H1 (cell line): ENCODE results near the gene INO80C. TPM values are rescaled to one million over a fixed set of nuclear protein-coding genes. Genes with fewer than 3 reads are reported as not detected.

Experiments used
- CTCF ChIA-PET: fragments of 300-600 bp; sonication (Branson Sonifier 250); formaldehyde crosslinking; loops from one replicate; lab custom pipeline; 2021; ENCODE audit not compliant: partially characterized antibody; lab: Charles Lee
- POLR2A ChIA-PET: fragments of 300-600 bp; sonication (Branson Sonifier 250); formaldehyde crosslinking; loops from one replicate; lab custom pipeline; 2021; ENCODE audit warnings: inconsistent platforms; ENCODE audit not compliant: partially characterized antibody; lab: Charles Lee
- DNase-seq, 2 experiments: peaks; one replicate each; pipeline versions ENCODE4 v3.0.0 to v3.0.0-alpha.2; 2010 to 2022; ENCODE audit warnings: low spot score in 2 of 2, low read depth in 1 of 2, mixed read lengths in 1 of 2
- FAIRE-seq: peaks from 2 replicates; lab custom pipeline; 2011; peaks lifted over from hg19 to GRCh38; lab: Jason Lieb, UNC
- H2AFZ ChIP-seq: 2 replicates; pipeline ENCODE4 v1.8.1; 2012; ENCODE audit warnings: low read length, inconsistent platforms
- H2AK5ac ChIP-seq: 2 replicates; pipeline ENCODE4 v1.6.1; 2013; ENCODE audit warnings: low read depth, low read length
- H2BK120ac ChIP-seq: replicated peaks from 2 replicates; pipeline ENCODE3; 2013; ENCODE audit warnings: low read depth, low read length, inconsistent platforms
- H2BK12ac ChIP-seq: 2 replicates; pipeline ENCODE4 v1.6.1; 2013; ENCODE audit warnings: low read depth, low read length
- H2BK15ac ChIP-seq: 2 replicates; pipeline ENCODE4 v1.6.1; 2013; ENCODE audit warnings: low read length
- H2BK20ac ChIP-seq: 2 replicates; pipeline ENCODE4 v1.6.1; 2013; ENCODE audit warnings: low read length
- H2BK5ac ChIP-seq: 2 replicates; pipeline ENCODE4 v1.6.1; 2013; ENCODE audit warnings: low read depth, low read length
- H3K14ac ChIP-seq: 2 replicates; pipeline ENCODE4 v1.6.1; 2013; ENCODE audit warnings: inconsistent platforms; ENCODE audit not compliant: insufficient read length
- H3K18ac ChIP-seq: 2 replicates; pipeline ENCODE4 v1.6.1; 2013; ENCODE audit warnings: low read length; ENCODE audit errors: extremely low read depth
- H3K23ac ChIP-seq: 2 replicates; pipeline ENCODE4 v1.6.1; 2013; ENCODE audit warnings: inconsistent platforms; ENCODE audit not compliant: insufficient read length
- H3K23me2 ChIP-seq: 2 replicates; pipeline ENCODE4 v1.6.1; 2013; ENCODE audit warnings: low read depth, low read length
- H3K27ac ChIP-seq: 2 replicates; pipeline ENCODE4 v1.6.1; 2011; ENCODE audit warnings: low read depth, low read length, inconsistent platforms
- H3K27me3 ChIP-seq, 4 experiments: replicated peaks in 1 of 4; 1 replicate in 1 of 4; 2 replicates in 3 of 4; pipeline versions ENCODE4 v1.6.1 to v1.8.1; 2011 to 2013; ENCODE audit warnings: low read length in 3 of 4, mild to moderate bottlenecking in 3 of 4, inconsistent platforms in 2 of 4, mixed read lengths in 2 of 4, moderate library complexity in 1 of 4; ENCODE audit not compliant: control insufficient read depth in 3 of 4, insufficient read depth in 3 of 4; ENCODE audit errors: extremely low read depth in 1 of 4
- H3K36me3 ChIP-seq, 4 experiments: 2 replicates each; pipeline versions ENCODE4 v1.6.1 to v1.8.1; 2011 to 2013; ENCODE audit warnings: mild to moderate bottlenecking in 4 of 4, low read length in 3 of 4, moderate library complexity in 2 of 4, control low read depth in 1 of 4, inconsistent platforms in 1 of 4; ENCODE audit not compliant: insufficient read depth in 4 of 4, control insufficient read depth in 2 of 4
- H3K4ac ChIP-seq: replicated peaks from 2 replicates; pipeline ENCODE3; 2013; ENCODE audit warnings: low read length, low read depth, mixed read lengths, inconsistent platforms; ENCODE audit not compliant: insufficient read length
- H3K4me1 ChIP-seq, 4 experiments: replicated peaks in 1 of 4; 1 replicate in 1 of 4; 2 replicates in 3 of 4; pipeline versions ENCODE4 v1.6.1 to v1.8.1; 2011 to 2013; ENCODE audit warnings: low read length in 3 of 4, inconsistent platforms in 2 of 4, mixed read lengths in 1 of 4; ENCODE audit not compliant: insufficient read depth in 4 of 4, control insufficient read depth in 3 of 4
- H3K4me2 ChIP-seq, 2 experiments: 2 replicates each; pipeline versions ENCODE4 v1.6.1 to v1.8.1; 2011 to 2013; ENCODE audit warnings: low read depth in 2 of 2, low read length in 2 of 2, control low read depth in 1 of 2, inconsistent platforms in 1 of 2, mild to moderate bottlenecking in 1 of 2; ENCODE audit not compliant: insufficient read depth in 1 of 2
- H3K4me3 ChIP-seq, 4 experiments: fragments of 200-600, 300-600 bp in 1 of 4; sonication (generic), shearing (Covaris generic), sonication (Bioruptor Twin) in 1 of 4; 2 replicates each; pipeline versions ENCODE4 v1.5.1 to v1.8.1; 2011 to 2016; ENCODE audit warnings: low read length in 4 of 4, low read depth in 3 of 4, control low read depth in 2 of 4, inconsistent platforms in 2 of 4, mild to moderate bottlenecking in 2 of 4, mixed read lengths in 1 of 4, moderate library complexity in 1 of 4; ENCODE audit not compliant: insufficient read depth in 2 of 4; ENCODE audit errors: extremely low read depth in 1 of 4
- H3K56ac ChIP-seq: replicated peaks from 2 replicates; pipeline ENCODE3; 2013; ENCODE audit warnings: low read depth, mild to moderate bottlenecking, mixed read lengths, low read length, inconsistent platforms; ENCODE audit not compliant: insufficient read length
- H3K79me1 ChIP-seq: 2 replicates; pipeline ENCODE4 v1.6.1; 2013; ENCODE audit warnings: low read depth, low read length, control low read depth
- H3K79me2 ChIP-seq, 2 experiments: 2 replicates each; pipeline versions ENCODE4 v1.6.1 to v1.8.1; 2012 to 2013; ENCODE audit warnings: low read length in 2 of 2, mild to moderate bottlenecking in 2 of 2, inconsistent platforms in 1 of 2; ENCODE audit not compliant: insufficient read depth in 2 of 2, control insufficient read depth in 1 of 2
- H3K9ac ChIP-seq, 4 experiments: replicated peaks in 1 of 4; 1 replicate in 1 of 4; 2 replicates in 3 of 4; pipeline versions ENCODE4 v1.6.1 to v1.8.1; 2011 to 2013; ENCODE audit warnings: low read depth in 3 of 4, low read length in 3 of 4, control low read depth in 2 of 4, mild to moderate bottlenecking in 2 of 4, moderate library complexity in 2 of 4, inconsistent platforms in 1 of 4; ENCODE audit errors: extremely low read depth in 1 of 4
- H3K9me3 ChIP-seq, 2 experiments: 2 replicates each; pipeline versions ENCODE4 v1.6.1 to v1.8.1; 2012 to 2013; ENCODE audit warnings: mild to moderate bottlenecking in 2 of 2, moderate library complexity in 2 of 2, control low read depth in 1 of 2, inconsistent platforms in 1 of 2, low read depth in 1 of 2, low read length in 1 of 2, mixed read lengths in 1 of 2; ENCODE audit not compliant: insufficient read depth in 2 of 2
- H4K20me1 ChIP-seq, 2 experiments: replicated peaks in 1 of 2; 2 replicates each; pipeline versions ENCODE3 to v1.8.1; 2011 to 2013; ENCODE audit warnings: inconsistent platforms in 2 of 2, low read length in 2 of 2, mild to moderate bottlenecking in 1 of 2; ENCODE audit not compliant: insufficient read depth in 2 of 2, control insufficient read depth in 1 of 2
- H4K5ac ChIP-seq: 2 replicates; pipeline ENCODE4 v1.6.1; 2013; ENCODE audit warnings: low read length, low read depth, mixed read lengths, inconsistent platforms; ENCODE audit not compliant: insufficient read length
- H4K8ac ChIP-seq: 2 replicates; pipeline ENCODE4 v1.8.0; 2013; ENCODE audit warnings: mild to moderate bottlenecking, moderate library complexity, low read length, inconsistent platforms; ENCODE audit not compliant: insufficient read depth; ENCODE audit errors: extremely low read depth
- H4K91ac ChIP-seq: replicated peaks from 2 replicates; pipeline ENCODE3; 2013; ENCODE audit warnings: low read length, mixed read lengths, inconsistent platforms; ENCODE audit not compliant: insufficient read length
- CEBPB ChIP-seq: IDR thresholded peaks from 2 replicates; pipeline ENCODE4 v1.6.1; 2012; ENCODE audit warnings: low read depth, low read length
- TAF7 ChIP-seq: optimal IDR thresholded peaks from 2 replicates; pipeline ENCODE3; 2011; ENCODE audit warnings: low read depth, mild to moderate bottlenecking, inconsistent platforms, low read length, moderate library complexity, borderline replicate concordance
- whole genome bisulfite sequencing, 2 experiments: shearing (Covaris generic) in 1 of 2; methylation state at CpG; one replicate each; pipeline versions ENCODE4 v1.1.6 to v1.1.7; 2013 to 2015; ENCODE audit warnings: low lambda C conversion rate in 2 of 2, mixed read lengths in 2 of 2, inconsistent platforms in 1 of 2, low coverage in 1 of 2, missing lambda C conversion rate in 1 of 2; ENCODE audit not compliant: insufficient replicate concordance in 2 of 2, insufficient coverage in 1 of 2, insufficient read length in 1 of 2; ENCODE audit errors: extremely low coverage in 1 of 2, missing lambda C conversion rate in 1 of 2; 5-methylcytosine and 5-hydroxymethylcytosine counted together
- polyA plus RNA-seq, 7 experiments: library from polyadenylated mRNA; depleted of rRNA in 3 of 7; stranded (reverse) in 5 of 7; unstranded in 2 of 7; fragments of >200 nt in 5 of 7; fragments of 200-250 nt in 2 of 7; gene quantifications; 1 replicate in 5 of 7; 2 replicates in 1 of 7; 4 replicates in 1 of 7; pipeline versions ENCODE4 v1.2.1 to v1.2.3, GENCODE V29; 2011 to 2013; ENCODE audit warnings: missing spikeins in 2 of 7, mixed read lengths in 2 of 7
- total RNA-seq: library from RNA; stranded (reverse); fragmentation: NEBNext Ultra II Directional; extraction: Animal tissue kit (Norgen Biotek cat#: 25700); gene quantifications from 2 replicates; pipeline ENCODE4 v1.2.1, GENCODE V29; 2021

INO80C gene
- total and polyA plus RNA-seq, 2 of the 8 experiments (the other 6 are each of a cell fraction or from before 2014, with no cell fraction given): 30.1 to 48.9 TPM

DNA sequence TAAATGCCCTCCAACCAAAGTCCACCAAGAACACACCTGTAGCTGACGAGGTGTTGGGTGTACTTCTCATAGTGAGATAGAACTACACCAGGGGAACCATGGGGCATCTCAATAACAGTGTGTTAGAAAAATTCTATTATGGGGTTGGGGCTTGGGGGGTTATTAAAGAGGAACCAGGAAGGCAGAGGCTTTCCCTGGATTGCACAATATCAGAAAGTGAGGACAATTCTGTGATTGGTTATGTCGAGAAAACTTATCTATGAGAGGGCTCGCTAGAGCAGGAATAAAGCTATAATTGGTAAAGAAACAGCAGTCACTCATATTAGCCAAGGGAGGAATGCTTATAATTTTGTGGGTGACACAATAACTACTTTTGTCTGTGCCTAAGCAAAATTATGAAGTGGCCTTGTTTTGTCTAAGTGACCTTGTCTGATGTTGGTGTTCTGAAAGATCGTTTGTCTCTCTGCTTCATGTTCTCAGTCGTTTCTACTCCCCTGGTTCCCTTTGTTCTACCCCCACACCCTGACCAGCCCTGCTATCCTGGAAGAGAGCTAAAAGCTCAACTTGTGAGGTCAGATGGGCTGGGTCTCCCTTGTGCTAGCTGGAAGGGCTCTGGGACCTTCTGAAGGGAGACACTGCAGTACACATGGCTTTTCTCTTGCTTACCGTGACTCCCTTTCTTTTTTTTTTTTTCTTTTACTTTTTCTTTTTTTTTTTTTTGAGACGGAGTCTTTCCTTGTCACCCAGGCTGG is 21.6 kb upstream of the INO80C start:
- POLR2A ChIA-PET: no interaction called here
- FAIRE-seq: no peak
- no peak overlapping the region for H3K4me3 ChIP-seq

More for the DNA sequence above, 21.6 kb upstream of the INO80C start:
- Histone ChIP-seq H2AFZ (0 out of 2 replicates have a peak overlapping the region, but pooled peaks have one; percentile 45), H3K56ac (no peak overlapping the region), H3K14ac (no peak overlapping the region), H3K79me1 (no peaks in the 10 kb centered on the region), H3K18ac (no peak overlapping the region), H4K5ac (no peak overlapping the region), H3K4me2 (no peak overlapping the region), H3K27me3 (no peaks in the 10 kb centered on the region), H3K9ac (no peak overlapping the region), H2BK5ac (no peak overlapping the region), H4K20me1 (no peaks in the 10 kb centered on the region), H3K23ac (no peak overlapping the region), H3K9me3 (no peaks in the 10 kb centered on the region), H2BK15ac (no peak overlapping the region), H3K36me3 (no peaks in the 10 kb centered on the region), H2BK12ac (no peak overlapping the region), H4K8ac (no peak overlapping the region)
- 94% methylated on average over 6 of the region's 7 CpGs; no CpG with 5 or more reads in 1 of the 2 experiments for WGBS, 2 experiments
- 0 out of 2 replicates have a peak, but pooled peaks have one; percentile 7 for TF ChIP-seq CEBPB
- no peak for TF ChIP-seq TAF7
- TF ChIP-seq, all 59 proteins: peak for 1
- H2AK5ac ChIP-seq: no peak overlapping the region
- no peak overlapping the region for H2BK120ac ChIP-seq
- H2BK20ac ChIP-seq: no peak overlapping the region
- H3K27ac ChIP-seq: no peak overlapping the region
- no peak overlapping the region for H3K4ac ChIP-seq
- CTCF ChIA-PET: interaction anchor here (0.7 kb wide), 2 partner anchors 16 to 189 kb away, joined by 3 read pairs; no protein-coding TSS in a partner anchor
- no peak overlapping the region for H4K91ac ChIP-seq
- H3K23me2 ChIP-seq: no peaks in the 10 kb centered on the region
- DNase-seq: no peak
- H3K4me1 ChIP-seq: peaks cover 0 to 8% (median 6%) of the 10 kb centered on the region in 4 experiments; a peak in 4 of 7 replicates
- no peaks in the 10 kb centered on the region for H3K79me2 ChIP-seq
